SK-N-SH (cell line): ENCODE data around the gene GRIA1. TPM values are rescaled to one million over a fixed set of nuclear protein-coding genes. Genes with fewer than 3 reads are reported as not detected.

Experiments used
- CTCF ChIA-PET: fragments of 300-600, 350-600 bp; formaldehyde crosslinking; extraction: SDS; loops from one replicate; lab custom pipeline; 2021; lab: Yijun Ruan, JAX
- POLR2A ChIA-PET: fragments of 350-600 bp; sonication (Branson Sonifier 250); formaldehyde crosslinking; extraction: SDS; loops from one replicate; lab custom pipeline; 2020; ENCODE audit warnings: antibody characterized with exemption, inconsistent platforms; lab: Yijun Ruan, JAX
- DNase-seq: peaks from one replicate; pipeline ENCODE4 v3.0.0; 2012
- H2AFZ ChIP-seq: fragments of 200-600 bp; sonication (generic); 2 replicates; pipeline ENCODE4 v1.8.1; 2016; ENCODE audit warnings: antibody characterized with exemption, mild to moderate bottlenecking, low read depth
- H3F3A ChIP-seq: fragments of 200-600 bp; sonication (generic); replicated peaks from 2 replicates; pipeline ENCODE3; 2016; ENCODE audit warnings: antibody characterized with exemption, mild to moderate bottlenecking; ENCODE audit not compliant: insufficient read depth
- H3K27ac ChIP-seq, 2 experiments: fragments of 200-500 bp in 1 of 2; fragments of 200-600 bp in 1 of 2; sonication (Bioruptor generic) in 1 of 2; sonication (generic), shearing (Covaris generic) in 1 of 2; 2 replicates each; pipeline versions ENCODE4 v1.5.1 to v1.6.1; 2014 to 2016; ENCODE audit warnings: low read depth in 2 of 2, inconsistent platforms in 1 of 2, low read length in 1 of 2, mild to moderate bottlenecking in 1 of 2, mixed read lengths in 1 of 2
- H3K27me3 ChIP-seq: fragments of 200-600 bp; sonication (generic), shearing (Covaris generic); 2 replicates; pipeline ENCODE4 v1.6.1; 2016; ENCODE audit warnings: mixed run types; ENCODE audit not compliant: insufficient read depth
- H3K36me3 ChIP-seq, 2 experiments: fragments of 200-500 bp in 1 of 2; fragments of 200-600 bp in 1 of 2; sonication (Bioruptor generic) in 1 of 2; sonication (generic) in 1 of 2; replicated peaks in 1 of 2; 2 replicates each; pipeline versions ENCODE3 to v1.5.1; 2014 to 2016; ENCODE audit warnings: low read length in 1 of 2, mild to moderate bottlenecking in 1 of 2; ENCODE audit not compliant: insufficient read depth in 2 of 2, control insufficient read depth in 1 of 2
- H3K4me1 ChIP-seq, 2 experiments: fragments of 200-500 bp in 1 of 2; fragments of 200-600 bp in 1 of 2; sonication (Bioruptor generic) in 1 of 2; sonication (generic), shearing (Covaris generic) in 1 of 2; 2 replicates each; pipeline versions ENCODE4 v1.5.1 to v1.6.1; 2014 to 2016; ENCODE audit warnings: low read depth in 1 of 2, low read length in 1 of 2, mixed run types in 1 of 2; ENCODE audit not compliant: insufficient read depth in 2 of 2, control insufficient read depth in 1 of 2
- H3K4me2 ChIP-seq: fragments of 200-600 bp; sonication (generic), shearing (Covaris generic); 2 replicates; pipeline ENCODE4 v1.6.1; 2017; ENCODE audit warnings: mixed run types
- H3K4me3 ChIP-seq, 2 experiments: fragments of 200-500 bp in 1 of 2; fragments of 200-600 bp in 1 of 2; sonication (Bioruptor generic) in 1 of 2; sonication (generic), shearing (Covaris generic) in 1 of 2; 2 replicates each; pipeline versions ENCODE4 v1.5.1 to v1.8.1; 2014 to 2016; ENCODE audit warnings: low read depth in 2 of 2, inconsistent platforms in 1 of 2, low read length in 1 of 2, mild to moderate bottlenecking in 1 of 2, mixed read lengths in 1 of 2, moderate library complexity in 1 of 2
- H3K79me2 ChIP-seq: fragments of 200-600 bp; sonication (generic); 2 replicates; pipeline ENCODE4 v1.8.1; 2017; ENCODE audit warnings: mild to moderate bottlenecking; ENCODE audit not compliant: insufficient read depth
- H3K9ac ChIP-seq: fragments of 200-600 bp; sonication (generic); 2 replicates; pipeline ENCODE4 v1.6.1; 2017; ENCODE audit warnings: mixed run types
- H3K9me2 ChIP-seq: fragments of 200-600 bp; sonication (generic); 2 replicates; pipeline ENCODE4 v1.6.1; 2017; ENCODE audit warnings: mixed run types
- H3K9me3 ChIP-seq: fragments of 200-600 bp; sonication (generic); 2 replicates; pipeline ENCODE4 v1.6.1; 2017; ENCODE audit warnings: mixed run types, mild to moderate bottlenecking, moderate library complexity
- H4K20me1 ChIP-seq: fragments of 200-600 bp; sonication (generic); 2 replicates; pipeline ENCODE4 v1.6.1; 2017; ENCODE audit warnings: mild to moderate bottlenecking, mixed run types; ENCODE audit not compliant: insufficient read depth
- ELF1 ChIP-seq: IDR thresholded peaks from 2 replicates; pipeline ENCODE4 v1.4.0; 2012
- FOXM1 ChIP-seq: IDR thresholded peaks from 2 replicates; pipeline ENCODE4 v1.4.0; 2012; ENCODE audit warnings: low read depth, mild to moderate bottlenecking
- JUND ChIP-seq: IDR thresholded peaks from 2 replicates; pipeline ENCODE4 v1.4.0; 2012
- MEF2A ChIP-seq: IDR thresholded peaks from 2 replicates; pipeline ENCODE4 v1.4.0; 2012; ENCODE audit warnings: low read depth, borderline replicate concordance
- MXI1 ChIP-seq: IDR thresholded peaks from 2 replicates; pipeline ENCODE4 v1.6.1; 2012; ENCODE audit warnings: mild to moderate bottlenecking, low read depth, low read length, improper control_type of control experiment
- NFIC ChIP-seq: IDR thresholded peaks from 2 replicates; pipeline ENCODE4 v1.4.0; 2012; ENCODE audit warnings: borderline replicate concordance
- NRF1 ChIP-seq: IDR thresholded peaks from 2 replicates; pipeline ENCODE4 v1.6.1; 2012; ENCODE audit warnings: low read depth, mild to moderate bottlenecking, low read length
- RAD21 ChIP-seq: IDR thresholded peaks from 2 replicates; pipeline ENCODE4 v1.6.1; 2012; ENCODE audit warnings: mild to moderate bottlenecking, low read length
- RFX5 ChIP-seq: IDR thresholded peaks from 2 replicates; pipeline ENCODE4 v1.6.1; 2012; ENCODE audit warnings: mild to moderate bottlenecking, improper control_type of control experiment, low read length
- TCF12 ChIP-seq: IDR thresholded peaks from 2 replicates; pipeline ENCODE4 v1.4.0; 2012
- TEAD4 ChIP-seq: IDR thresholded peaks from 2 replicates; pipeline ENCODE4 v1.4.0; 2012; ENCODE audit warnings: mild to moderate bottlenecking, borderline replicate concordance; ENCODE audit not compliant: insufficient read depth
- WGBS: methylation state at CpG from one replicate; pipeline ENCODE4 v1.1.6; 2017; ENCODE audit warnings: low lambda C conversion rate; 5-methylcytosine and 5-hydroxymethylcytosine counted together
- polyA plus RNA-seq, 3 experiments: library from polyadenylated mRNA; depleted of rRNA; stranded (reverse); fragments of >200 nt; gene quantifications; 2 replicates each; pipeline ENCODE4 v1.2.3, GENCODE V29; 2012
- TF ChIP-seq, protein P1 (sequence below): IDR thresholded peaks from 2 replicates; pipeline ENCODE4 v1.4.0; 2012; ENCODE audit warnings: low read depth
- TF ChIP-seq, protein P2 (sequence below): fragments of 200-600 bp; sonication (generic); IDR thresholded peaks from 2 replicates; pipeline ENCODE4 v1.6.1; 2017; ENCODE audit warnings: antibody characterized with exemption, mild to moderate bottlenecking, moderate library complexity

Gene GRIA1
- polyA plus RNA-seq, 1 of the 3 experiments (the other 2 are of a cell fraction), result 0.35 TPM

DNA sequence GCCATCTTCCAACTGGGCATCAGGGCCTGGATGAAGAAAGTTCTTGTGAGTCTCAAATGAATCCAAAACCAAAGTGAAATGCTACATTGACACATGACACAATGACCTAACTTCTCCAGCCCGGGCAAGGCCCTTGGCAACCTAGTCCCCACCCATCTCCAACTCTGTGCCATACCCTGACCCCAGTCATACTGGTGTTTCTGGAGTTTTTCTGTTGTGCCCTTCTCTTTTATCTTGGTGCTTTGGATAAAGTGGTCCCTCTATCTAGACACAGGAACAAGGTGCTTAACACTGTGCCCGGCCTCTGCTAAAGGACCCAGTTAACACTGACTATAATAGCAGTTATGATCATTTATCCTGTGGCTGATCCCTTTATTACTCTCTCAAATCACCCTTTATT is 149.8 kb downstream of the GRIA1 start:
- TF ChIP-seq TEAD4 (no peak), RFX5 (no peak), NRF1 (no peak), MXI1 (no peak), TCF12 (no peak), MEF2A (no peak), FOXM1 (no peak), NFIC (no peak), RAD21 (no peak)
- TF ChIP-seq, protein P1, sequence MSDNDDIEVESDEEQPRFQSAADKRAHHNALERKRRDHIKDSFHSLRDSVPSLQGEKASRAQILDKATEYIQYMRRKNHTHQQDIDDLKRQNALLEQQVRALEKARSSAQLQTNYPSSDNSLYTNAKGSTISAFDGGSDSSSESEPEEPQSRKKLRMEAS, result no peak
- Histone ChIP-seq H3K9me3 (no peaks in the 10 kb centered on the region), H3K79me2 (no peaks in the 10 kb centered on the region), H3K36me3 (no peaks in the 10 kb centered on the region), H3K27me3 (no peaks in the 10 kb centered on the region), H3K9ac (no peak overlapping the region), H3K4me3 (no peak overlapping the region), H3K4me2 (no peak overlapping the region), H2AFZ (no peak overlapping the region), H4K20me1 (no peaks in the 10 kb centered on the region), H3K9me2 (no peaks in the 10 kb centered on the region), H3K4me1 (no peaks in the 10 kb centered on the region), H3F3A (no peaks in the 10 kb centered on the region), H3K27ac (no peak overlapping the region)
- POLR2A ChIA-PET, result no interaction called here
- CTCF ChIA-PET, result no interaction called here
- 85% methylated on average over 2 of the region's 2 CpGs for WGBS
- DNase-seq, result no peak

DNA sequence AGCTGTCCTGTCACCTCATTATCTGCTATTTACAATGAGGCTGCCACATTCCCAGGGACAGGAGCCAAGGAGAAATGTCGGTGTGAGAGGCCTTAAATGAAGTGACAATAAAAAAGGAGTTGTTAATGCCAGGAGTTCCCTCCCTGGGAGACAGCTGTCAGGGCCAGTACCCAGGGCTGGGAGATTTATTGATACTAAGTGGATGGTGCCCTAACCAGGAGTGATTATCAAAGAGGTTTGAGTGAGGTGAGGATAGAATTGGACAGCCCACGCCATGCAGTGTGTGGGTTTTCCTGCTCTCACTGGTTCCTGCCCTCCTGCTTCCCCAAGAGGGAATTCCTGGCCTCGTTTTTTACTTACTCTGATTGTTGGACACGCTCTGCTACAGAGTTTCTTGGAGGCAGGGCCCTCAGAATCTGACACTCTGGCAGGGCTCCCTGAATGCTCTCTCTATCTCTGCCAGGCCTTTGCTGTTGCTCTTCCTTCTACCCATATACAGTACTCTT is 150.8 kb downstream of the GRIA1 start:
- ChIA-PET CTCF (no interaction called here), POLR2A (no interaction called here)
- DNase-seq, result no peak
- TF ChIP-seq MEF2A, result no peak
- TF ChIP-seq RAD21, result no peak
- TF ChIP-seq, protein P1, result no peak
- TF ChIP-seq JUND, result no peak
- TF ChIP-seq, protein P2, sequence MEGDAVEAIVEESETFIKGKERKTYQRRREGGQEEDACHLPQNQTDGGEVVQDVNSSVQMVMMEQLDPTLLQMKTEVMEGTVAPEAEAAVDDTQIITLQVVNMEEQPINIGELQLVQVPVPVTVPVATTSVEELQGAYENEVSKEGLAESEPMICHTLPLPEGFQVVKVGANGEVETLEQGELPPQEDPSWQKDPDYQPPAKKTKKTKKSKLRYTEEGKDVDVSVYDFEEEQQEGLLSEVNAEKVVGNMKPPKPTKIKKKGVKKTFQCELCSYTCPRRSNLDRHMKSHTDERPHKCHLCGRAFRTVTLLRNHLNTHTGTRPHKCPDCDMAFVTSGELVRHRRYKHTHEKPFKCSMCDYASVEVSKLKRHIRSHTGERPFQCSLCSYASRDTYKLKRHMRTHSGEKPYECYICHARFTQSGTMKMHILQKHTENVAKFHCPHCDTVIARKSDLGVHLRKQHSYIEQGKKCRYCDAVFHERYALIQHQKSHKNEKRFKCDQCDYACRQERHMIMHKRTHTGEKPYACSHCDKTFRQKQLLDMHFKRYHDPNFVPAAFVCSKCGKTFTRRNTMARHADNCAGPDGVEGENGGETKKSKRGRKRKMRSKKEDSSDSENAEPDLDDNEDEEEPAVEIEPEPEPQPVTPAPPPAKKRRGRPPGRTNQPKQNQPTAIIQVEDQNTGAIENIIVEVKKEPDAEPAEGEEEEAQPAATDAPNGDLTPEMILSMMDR, result no peak
- TF ChIP-seq ELF1, result no peak
- no peaks in the 10 kb centered on the region for H3K27me3 ChIP-seq
- H3K4me2 ChIP-seq, result no peak overlapping the region
- no peaks in the 10 kb centered on the region for H3K36me3 ChIP-seq
- no peaks in the 10 kb centered on the region for H3K79me2 ChIP-seq
- H3K9me3 ChIP-seq, result no peaks in the 10 kb centered on the region
- H4K20me1 ChIP-seq, result no peaks in the 10 kb centered on the region
- H3K4me1 ChIP-seq, result no peaks in the 10 kb centered on the region
- no peaks in the 10 kb centered on the region for H3F3A ChIP-seq
- no peak overlapping the region for H3K9ac ChIP-seq
- no peaks in the 10 kb centered on the region for H3K9me2 ChIP-seq
- 60% methylated on average over 4 of the region's 4 CpGs for WGBS
- H3K4me3 ChIP-seq, result no peak overlapping the region
- H2AFZ ChIP-seq, result no peak overlapping the region
- H3K27ac ChIP-seq, result no peak overlapping the region
